Esophagus mucosa (tissue), 1 donor: Measurements from ENCODE around the gene CYP4A11. TPM values are rescaled to one million over a fixed set of nuclear protein-coding genes. Genes with fewer than 3 reads are reported as not detected.
"Not testable (repeated sequence)": the region's sequence is repeated elsewhere in the genome, so short reads cannot be mapped to it uniquely, and the experiment has no call there.

Experiments
- ATAC-seq: fragments of 200-7000 bp; cut with Tn5 transposase; one replicate; pipeline ENCODE4 v1.9.1; 2020
- total RNA-seq: library from RNA; stranded (reverse); gene quantifications from one replicate; pipeline ENCODE4 v1.2.4, GENCODE V29; 2023
- donor health status: DM: yes; HTN: yes; CAD: no.

Gene CYP4A11
- total RNA-seq, result not detected

DNA sequence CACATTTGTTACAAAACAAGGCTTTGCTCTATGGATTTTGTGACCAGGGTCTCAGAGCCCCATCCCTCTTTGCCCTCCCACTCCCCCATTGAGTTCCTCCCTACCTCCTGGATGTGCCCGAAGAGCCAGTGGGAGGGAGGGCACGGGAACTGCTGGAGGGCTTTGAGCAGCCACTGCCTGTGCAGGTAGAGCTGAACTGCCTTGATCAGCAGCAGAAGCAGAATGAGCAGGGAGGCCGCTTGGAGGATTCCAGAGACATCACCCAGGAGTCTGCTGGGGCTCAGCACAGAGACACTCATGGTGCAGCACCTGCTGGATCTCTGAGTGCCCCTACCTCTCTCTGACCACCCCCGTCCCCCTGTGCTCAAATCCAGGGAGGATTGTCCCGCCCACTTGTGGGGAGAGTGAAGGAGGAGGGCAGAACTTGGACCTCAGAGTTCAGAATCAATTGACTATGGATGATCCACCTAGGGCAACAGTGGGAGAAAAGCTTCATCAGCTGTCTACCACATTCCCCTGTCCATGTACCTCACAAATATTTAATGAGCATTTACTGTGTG, at the start of gene CYP4A11:
Gene CYP4A11 (minus strand): TSS at position 342 of the 560 bp plus-strand sequence. CDS start 43 bp downstream, at position 299.
- ATAC-seq, result no peak

DNA sequence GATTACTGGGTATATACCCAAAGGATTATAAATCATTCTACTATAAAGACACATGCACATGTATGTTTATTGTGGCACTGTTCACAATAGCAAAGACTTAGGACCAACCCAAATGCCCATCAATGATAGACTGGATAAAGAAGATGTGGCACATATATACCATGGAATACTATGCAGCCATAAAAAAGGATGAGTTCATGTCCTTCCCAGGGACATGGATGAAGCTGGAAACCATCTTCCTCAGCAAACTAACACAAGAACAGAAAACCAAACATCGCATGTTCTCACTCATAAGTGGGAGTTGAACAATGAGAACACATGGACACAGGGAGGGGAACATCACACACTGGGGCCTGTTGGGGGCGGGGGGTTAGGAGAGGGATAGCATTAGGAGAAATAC, 49.3 kb upstream of the CYP4A11 start:
- not testable (repeated sequence) for ATAC-seq

DNA sequence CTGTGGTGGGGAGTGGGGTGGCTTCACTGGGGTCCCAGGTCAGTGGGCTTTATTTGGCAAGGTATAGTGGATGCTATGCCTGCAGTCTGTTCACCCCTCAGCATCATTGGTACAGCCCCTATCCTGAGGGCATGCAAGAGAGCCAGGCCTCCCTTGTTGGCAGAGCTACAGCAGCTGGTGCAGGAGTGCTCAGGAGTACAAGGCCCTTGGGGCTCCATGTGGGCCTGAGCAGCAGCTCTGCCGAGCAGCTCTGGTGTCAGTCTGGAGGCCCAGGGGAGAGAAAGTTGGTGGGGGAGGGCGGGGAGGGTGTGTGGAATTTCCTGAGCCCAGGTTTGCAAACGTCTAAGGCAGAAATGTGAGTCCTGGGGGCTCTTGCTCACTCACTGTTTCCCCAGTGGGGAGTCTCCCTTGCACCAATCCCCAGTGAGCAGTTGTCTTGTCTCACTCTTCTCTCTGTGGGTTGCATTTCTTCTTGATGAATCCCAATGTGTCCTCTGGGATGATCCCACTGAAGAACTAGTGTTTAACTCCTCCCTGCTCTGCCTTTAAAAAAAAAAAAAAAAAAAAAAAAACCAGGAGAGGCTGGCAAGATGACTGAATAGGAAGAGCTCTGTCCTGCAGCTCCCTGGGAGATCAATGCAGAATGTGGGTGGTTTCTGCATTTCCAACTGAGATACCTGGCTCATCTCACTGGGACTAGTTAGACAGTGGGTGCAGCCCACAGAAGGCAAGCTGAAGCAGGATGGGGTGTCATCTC, 42.7 kb upstream of the CYP4A11 start:
- ATAC-seq, result no peak

DNA sequence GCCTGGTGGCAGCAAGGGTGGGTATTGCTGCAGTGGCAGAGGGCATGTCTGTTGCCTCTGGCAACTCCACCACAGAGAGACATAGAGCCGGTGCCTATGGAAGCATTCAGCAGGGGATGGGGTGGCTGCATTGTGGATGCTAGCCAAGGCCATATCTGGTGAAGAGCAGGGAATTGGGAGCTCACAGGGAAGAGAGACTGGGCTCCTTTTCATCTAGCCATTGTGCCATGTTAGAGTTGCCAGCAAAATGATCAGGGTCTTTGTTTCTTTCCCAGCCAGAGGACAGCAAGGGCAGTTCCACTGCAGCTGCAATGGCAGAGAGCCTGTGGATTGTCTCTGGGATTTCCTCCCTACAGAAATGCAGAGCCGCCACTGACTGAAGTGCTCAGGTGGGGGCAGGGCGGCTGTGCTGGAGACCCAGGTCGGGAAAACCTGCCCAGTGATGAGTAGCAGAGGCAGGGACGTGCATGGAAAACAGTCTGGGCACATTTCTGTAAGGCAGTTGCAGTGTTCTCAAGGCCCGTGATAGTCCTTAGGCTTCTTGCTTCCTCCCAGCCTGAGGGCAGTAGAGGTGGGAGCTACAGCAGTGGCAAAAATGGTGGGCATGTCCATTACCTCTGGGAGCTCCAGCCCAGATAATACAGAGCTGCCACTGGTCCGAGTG, 42.0 kb upstream of the CYP4A11 start:
- ATAC-seq, result no peak

- no peak for ATAC-seq
Observed at GRCh38 chr1:46969014-46969619, 27.8 kb upstream of the CYP4A11 start.

GRCh38 chr1:46962272-46962671, 21.0 kb upstream of the CYP4A11 start:
- not testable (repeated sequence) for ATAC-seq

GRCh38 chr1:46961066-46961758, 19.9 kb upstream of the CYP4A11 start:
- ATAC-seq, result peak; percentile 31

DNA sequence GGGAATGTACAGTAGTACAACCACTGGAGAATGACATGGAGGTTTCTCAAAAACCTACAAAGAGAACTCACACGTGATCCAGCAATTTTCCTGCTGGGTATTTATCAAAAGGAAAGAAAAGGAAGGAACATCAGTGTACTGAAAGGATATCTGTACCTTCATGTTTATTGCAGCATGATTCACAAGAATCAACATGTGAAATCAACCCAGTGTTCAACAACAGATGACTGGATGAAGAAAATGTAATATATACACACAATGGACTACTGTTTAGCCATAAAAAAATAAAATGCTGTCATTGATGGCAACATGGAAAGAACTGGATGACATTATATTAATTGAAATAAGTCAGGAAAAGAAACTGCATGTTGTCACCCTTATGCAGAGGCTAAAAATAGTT, 19.0 kb upstream of the CYP4A11 start:
- ATAC-seq, result peak; percentile 72

DNA sequence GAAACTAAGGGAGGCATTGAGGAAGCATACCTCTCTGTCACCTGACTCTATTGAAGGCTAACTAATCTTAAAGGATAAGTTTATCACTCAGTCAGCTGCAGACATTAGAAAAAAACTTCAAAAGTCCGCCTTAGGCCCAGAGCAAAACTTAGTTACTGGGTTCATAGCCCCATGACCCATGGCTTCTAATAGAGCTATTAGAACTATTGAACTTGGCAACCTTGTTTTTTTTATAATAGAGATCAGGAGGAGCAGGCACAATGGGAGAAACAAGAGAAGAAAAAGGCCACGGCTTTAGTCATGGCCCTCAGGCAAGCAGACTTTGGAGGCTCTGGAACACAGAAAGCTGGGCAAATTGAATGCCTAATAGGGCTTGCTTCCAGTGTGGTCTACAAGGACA, 13.8 kb upstream of the CYP4A11 start:
- peak; percentile 20 for ATAC-seq

GRCh38 chr1:46953847-46954246, 12.6 kb upstream of the CYP4A11 start:
- peak; percentile 66 for ATAC-seq

GRCh38 chr1:46949417-46949666, 8.1 kb upstream of the CYP4A11 start:
- ATAC-seq, result not testable (repeated sequence)

DNA sequence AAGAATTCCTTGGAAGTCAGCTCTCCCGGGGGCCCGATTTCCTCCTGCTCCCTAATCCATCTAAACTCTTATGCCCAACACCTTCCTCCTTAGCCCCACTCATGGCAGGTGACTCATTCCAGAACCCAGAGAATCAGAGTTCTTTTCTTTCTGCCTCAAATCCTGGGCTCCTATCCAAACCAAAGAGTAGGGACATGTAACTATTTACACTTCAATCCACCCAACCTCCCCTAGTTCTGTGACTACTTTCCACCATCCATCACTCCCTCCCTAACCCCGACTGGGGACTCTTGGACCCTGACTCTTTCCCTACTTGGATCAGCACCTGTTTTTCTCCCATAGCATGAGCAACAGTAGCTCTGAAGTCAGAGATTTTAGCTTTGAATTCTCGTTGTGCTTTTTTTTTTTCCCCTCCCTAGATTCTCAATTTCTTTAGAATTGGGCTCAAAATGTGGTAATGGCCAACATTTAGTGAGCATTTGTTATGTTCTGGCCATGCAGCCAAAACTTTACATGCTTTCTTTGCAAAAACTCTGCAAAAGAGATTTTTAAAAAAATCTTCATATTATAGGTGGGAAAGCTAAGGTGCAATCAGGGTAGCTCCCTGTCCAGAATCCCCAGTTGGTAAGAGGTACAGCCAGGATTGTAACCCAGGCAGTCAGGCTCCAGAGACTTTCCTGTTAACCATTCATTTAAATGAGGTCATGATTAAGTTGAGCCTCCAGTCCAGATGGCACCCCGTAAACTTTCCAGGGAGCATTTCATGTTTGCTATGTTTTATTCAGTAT, 7.5 kb upstream of the CYP4A11 start:
- peak; percentile 94 for ATAC-seq

- peak; percentile 47 for ATAC-seq
Observed at GRCh38 chr1:46947706-46948105, 6.4 kb upstream of the CYP4A11 start.

DNA sequence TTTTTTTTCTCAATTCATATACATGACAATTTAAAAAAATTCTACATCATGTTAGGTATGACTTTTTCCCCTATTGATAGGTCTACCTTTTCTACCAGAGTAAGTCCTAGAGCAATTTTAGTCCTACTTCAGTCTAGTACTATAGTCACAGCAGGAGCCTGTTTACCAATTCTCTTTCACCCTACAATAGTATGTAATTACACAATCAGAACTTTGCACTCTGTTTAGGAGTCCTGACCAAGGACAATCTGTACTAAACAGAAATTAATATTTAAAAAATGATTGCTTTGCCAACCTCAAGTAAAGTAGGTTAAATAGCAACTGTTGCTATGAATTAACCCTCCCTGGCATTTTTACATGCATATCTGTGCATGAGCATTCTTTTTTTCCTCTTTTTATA, 810 bp upstream of the CYP4A11 start:
- ATAC-seq, result no peak

- no peak for ATAC-seq
Observed at GRCh38 chr1:46940307-46940706, 969 bp downstream of the CYP4A11 start.

GRCh38 chr1:46937270-46937669, 4.0 kb downstream of the CYP4A11 start:
- no peak for ATAC-seq

GRCh38 chr1:46936788-46937187, 4.5 kb downstream of the CYP4A11 start:
- no peak for ATAC-seq

DNA sequence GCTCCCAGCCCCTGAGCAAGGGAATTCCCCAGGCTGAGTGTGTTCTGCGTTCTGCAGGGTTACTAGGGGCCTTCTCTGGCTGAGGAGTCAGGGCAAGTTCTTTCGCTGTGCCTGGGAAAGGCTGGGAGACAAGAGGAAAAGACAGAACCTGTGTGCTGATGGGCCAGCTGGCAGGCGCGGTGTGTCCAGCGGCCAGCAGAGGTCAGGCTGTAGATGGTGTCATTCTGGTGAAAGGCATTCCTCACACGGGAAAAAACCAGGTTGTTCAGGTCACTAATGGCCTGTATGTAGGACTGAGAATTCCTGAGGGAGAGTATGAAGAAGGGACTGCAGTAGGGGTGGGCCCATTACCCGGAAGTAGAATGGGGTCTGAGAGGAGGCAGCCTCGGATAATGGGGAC, 6.4 kb downstream of the CYP4A11 start:
- peak; percentile 48 for ATAC-seq

GRCh38 chr1:46932020-46932419, 9.3 kb downstream of the CYP4A11 start:
- peak; percentile 52 for ATAC-seq

DNA sequence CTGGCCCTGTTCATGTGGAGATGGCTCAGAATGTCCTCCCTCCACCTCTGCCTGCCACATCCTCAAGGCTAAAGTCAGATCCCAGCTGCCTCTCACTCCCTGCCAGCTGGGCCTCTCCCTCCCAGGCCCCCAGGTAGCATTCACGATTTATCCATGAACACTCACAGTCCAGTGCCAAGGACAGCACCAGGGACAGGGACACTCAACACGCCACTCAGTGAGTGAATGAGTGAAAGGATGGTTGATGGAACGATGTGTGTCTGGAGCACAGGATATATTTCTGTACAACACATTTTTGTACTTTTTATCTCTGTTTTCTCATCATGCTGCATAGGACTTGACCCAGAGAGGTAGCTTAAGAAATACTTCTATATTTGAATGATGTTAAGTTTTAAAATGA, 10.1 kb downstream of the CYP4A11 start:
- ATAC-seq, result no peak

DNA sequence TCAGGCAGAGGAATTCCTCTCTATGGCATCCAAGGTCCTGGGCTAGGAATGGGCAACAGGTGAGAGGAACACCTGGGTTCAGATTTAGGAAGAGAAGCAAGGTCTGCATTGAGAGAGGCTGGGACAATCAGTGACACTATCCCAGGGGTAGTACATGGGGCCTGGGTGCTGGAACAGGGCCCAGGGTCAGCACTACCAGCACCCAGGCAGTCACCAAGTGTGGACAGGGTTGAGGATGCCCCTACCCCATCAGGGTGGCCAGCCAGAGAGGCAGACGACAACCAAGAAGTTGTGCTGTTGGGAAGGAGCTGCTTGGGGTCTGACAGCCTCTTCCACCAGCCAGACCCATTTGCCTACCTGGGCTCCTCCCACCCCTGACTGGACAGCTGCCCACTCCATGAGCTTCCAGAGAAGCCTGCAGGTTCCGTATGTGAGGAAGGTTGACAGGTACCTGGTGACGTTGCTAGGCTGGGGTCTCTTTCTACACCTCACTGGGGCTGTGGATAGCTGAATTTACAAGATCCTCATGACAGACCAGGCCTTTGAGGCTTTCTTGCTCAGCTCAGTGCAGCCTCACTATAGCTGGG, 13.9 kb downstream of the CYP4A11 start:
- ATAC-seq, result no peak

DNA sequence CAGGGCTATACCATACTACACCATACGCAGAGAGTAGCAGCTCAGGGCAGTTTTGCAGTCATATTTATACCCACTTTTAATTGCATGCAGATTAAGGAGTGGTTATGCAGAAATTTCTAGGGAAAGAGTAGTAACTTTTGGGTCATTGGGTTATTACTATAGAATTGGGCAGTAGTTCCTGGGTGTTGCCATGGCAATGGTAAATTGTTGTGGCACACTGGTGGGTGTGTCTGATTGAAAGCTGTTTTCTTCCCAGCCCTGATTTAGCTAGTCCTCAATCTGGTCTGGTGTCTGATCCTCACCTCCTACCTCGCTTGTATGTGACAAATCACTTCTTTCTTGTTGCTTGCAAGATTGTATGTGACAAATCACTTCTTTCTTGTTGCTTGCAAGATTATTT, 30.5 kb downstream of the CYP4A11 start:
- no peak for ATAC-seq
